GM21619 (cell line): ENCODE results near the gene ERBB3.

Experiments used
- ATAC-seq: cut with Tn5 transposase; IDR thresholded peaks from one replicate; pipeline ENCODE4 v1.9.1; 2021; ENCODE audit not compliant: unreplicated experiment

Gene ERBB3

GRCh38 chr12:56078931-56079722 is 838 bp upstream of the ERBB3 start:
- ATAC-seq = peak; percentile 61

GRCh38 chr12:56080556-56081138 is 682 bp downstream of the ERBB3 start:
- no peak for ATAC-seq

GRCh38 chr12:56081393-56082347 is 1.7 kb downstream of the ERBB3 start:
- ATAC-seq = no peak

- no peak for ATAC-seq
Measured at GRCh38 chr12:56082382-56082781, 2.4 kb downstream of the ERBB3 start.

- ATAC-seq = no peak
Measured at GRCh38 chr12:56082967-56083366, 3.0 kb downstream of the ERBB3 start.

GRCh38 chr12:56084958-56085543 is 5.1 kb downstream of the ERBB3 start:
- no peak for ATAC-seq

- no peak for ATAC-seq
Measured at GRCh38 chr12:56086096-56086495, 6.1 kb downstream of the ERBB3 start.

- ATAC-seq = no peak
Measured at GRCh38 chr12:56086608-56087007, 6.6 kb downstream of the ERBB3 start.

- no peak for ATAC-seq
Measured at GRCh38 chr12:56087220-56087619, 7.3 kb downstream of the ERBB3 start.

- ATAC-seq = no peak
Measured at GRCh38 chr12:56097738-56098137, 17.8 kb downstream of the ERBB3 start.

- ATAC-seq = no peak
Measured at GRCh38 chr12:56098592-56098991, 18.6 kb downstream of the ERBB3 start.

- ATAC-seq = no peak
Measured at GRCh38 chr12:56099787-56100186, 19.8 kb downstream of the ERBB3 start.

- no peak for ATAC-seq
Measured at GRCh38 chr12:56101045-56101444, 21.1 kb downstream of the ERBB3 start.

GRCh38 chr12:56102683-56103065 is 22.7 kb downstream of the ERBB3 start:
- no peak for ATAC-seq

- ATAC-seq = no peak
Measured at GRCh38 chr12:56103066-56103711, 23.2 kb downstream of the ERBB3 start.

GRCh38 chr12:56103823-56104108 is 23.8 kb downstream of the ERBB3 start:
- ATAC-seq = peak; percentile 3

GRCh38 chr12:56104109-56104814 is 24.3 kb downstream of the ERBB3 start, which contains the start of gene PA2G4:
TSS of gene PA2G4 (plus strand) at chr12:56104559. CDS start at chr12:56104738, 179 bp downstream.
- ATAC-seq = peak; percentile 95

- peak; percentile 19 for ATAC-seq
Measured at GRCh38 chr12:56104815-56105608, 25.0 kb downstream of the ERBB3 start.

GRCh38 chr12:56105609-56105902 is 25.6 kb downstream of the ERBB3 start:
- ATAC-seq = no peak

GRCh38 chr12:56107242-56107641 is 27.3 kb downstream of the ERBB3 start:
- ATAC-seq = no peak
